Mesenchymal stem cell (in vitro differentiated cells and primary cell): Measurements from ENCODE around the gene RCBTB2.

ENCODE experiments used
- DNase-seq: peaks from one replicate; pipeline ENCODE4 v3.0.0-alpha.2; 2013
- H2AFZ ChIP-seq: one replicate; pipeline ENCODE4 v1.6.1; 2013; ENCODE audit warnings: low read depth, mild to moderate bottlenecking, control low read depth, inconsistent platforms, low read length, moderate library complexity
- H2AK5ac ChIP-seq: 2 replicates; pipeline ENCODE4 v1.6.1; 2013; ENCODE audit warnings: low read length, moderate library complexity, mild to moderate bottlenecking, inconsistent platforms; ENCODE audit not compliant: severe bottlenecking
- H2BK120ac ChIP-seq: one replicate; pipeline ENCODE4 v1.6.1; 2013; ENCODE audit warnings: low read depth, mild to moderate bottlenecking, inconsistent platforms, low read length, moderate library complexity
- H2BK12ac ChIP-seq, 2 experiments: one replicate each; pipeline ENCODE4 v1.6.1; 2013; ENCODE audit warnings: inconsistent platforms in 2 of 2, low read length in 2 of 2, mild to moderate bottlenecking in 2 of 2, moderate library complexity in 2 of 2, control low read depth in 1 of 2
- H2BK15ac ChIP-seq: one replicate; pipeline ENCODE4 v1.6.1; 2013; ENCODE audit warnings: mild to moderate bottlenecking, low read depth, inconsistent platforms; ENCODE audit not compliant: poor library complexity, severe bottlenecking
- H2BK5ac ChIP-seq: 2 replicates; pipeline ENCODE4 v1.6.1; 2013; ENCODE audit warnings: low read depth, mild to moderate bottlenecking, low read length, control low read depth, inconsistent platforms; ENCODE audit not compliant: poor library complexity, severe bottlenecking
- H3K14ac ChIP-seq, 2 experiments: one replicate each; pipeline ENCODE4 v1.6.1; 2013; ENCODE audit warnings: inconsistent platforms in 2 of 2, low read length in 2 of 2, control low read depth in 1 of 2, mild to moderate bottlenecking in 1 of 2, moderate library complexity in 1 of 2
- H3K18ac ChIP-seq, 2 experiments: one replicate each; pipeline ENCODE4 v1.6.1; 2013; ENCODE audit warnings: inconsistent platforms in 2 of 2, low read length in 2 of 2, control low read depth in 1 of 2, low read depth in 1 of 2, mild to moderate bottlenecking in 1 of 2
- H3K23ac ChIP-seq, 2 experiments: one replicate each; pipeline ENCODE4 v1.6.1; 2013; ENCODE audit warnings: inconsistent platforms in 2 of 2, low read length in 2 of 2, mild to moderate bottlenecking in 2 of 2, moderate library complexity in 2 of 2, control low read depth in 1 of 2
- H3K27ac ChIP-seq: 2 replicates; pipeline ENCODE4 v1.5.1; 2013; ENCODE audit warnings: mild to moderate bottlenecking, moderate library complexity, low read length, control low read depth, inconsistent platforms; ENCODE audit not compliant: poor library complexity, severe bottlenecking
- H3K27me3 ChIP-seq, 2 experiments: 2 replicates each; pipeline versions ENCODE4 v1.6.1 to v1.7.0; 2013; ENCODE audit warnings: low read length in 2 of 2, mild to moderate bottlenecking in 2 of 2, moderate library complexity in 2 of 2, control low read depth in 1 of 2, inconsistent platforms in 1 of 2; ENCODE audit not compliant: control insufficient read depth in 1 of 2, insufficient read depth in 1 of 2
- H3K36me3 ChIP-seq, 2 experiments: 2 replicates each; pipeline versions ENCODE4 v1.6.1 to v1.7.0; 2013; ENCODE audit warnings: low read length in 2 of 2, control low read depth in 1 of 2, inconsistent platforms in 1 of 2, low read depth in 1 of 2, mild to moderate bottlenecking in 1 of 2; ENCODE audit not compliant: insufficient read depth in 2 of 2, control insufficient read depth in 1 of 2
- H3K4ac ChIP-seq, 2 experiments: one replicate each; pipeline ENCODE4 v1.6.1; 2013; ENCODE audit warnings: inconsistent platforms in 2 of 2, low read length in 2 of 2, mild to moderate bottlenecking in 2 of 2, moderate library complexity in 2 of 2, control low read depth in 1 of 2, low read depth in 1 of 2
- H3K4me1 ChIP-seq: 2 replicates; pipeline ENCODE4 v1.6.1; 2013; ENCODE audit warnings: low read depth, low read length, control low read depth; ENCODE audit not compliant: control insufficient read depth, insufficient read depth
- H3K4me2 ChIP-seq: 2 replicates; pipeline ENCODE4 v1.6.1; 2013; ENCODE audit warnings: low read length, mild to moderate bottlenecking, inconsistent platforms; ENCODE audit not compliant: poor library complexity, severe bottlenecking
- H3K4me3 ChIP-seq, 2 experiments: 2 replicates each; pipeline versions ENCODE4 v1.5.1 to v1.7.0; 2013; ENCODE audit warnings: low read length in 2 of 2, mild to moderate bottlenecking in 2 of 2, control low read depth in 1 of 2, low read depth in 1 of 2; ENCODE audit not compliant: insufficient read depth in 1 of 2
- H3K79me1 ChIP-seq: replicated peaks from 2 replicates; pipeline ENCODE4 v1.6.1; 2013; ENCODE audit warnings: mild to moderate bottlenecking, control low read depth, low read length, inconsistent platforms; ENCODE audit not compliant: poor library complexity, severe bottlenecking
- H3K9ac ChIP-seq: 2 replicates; pipeline ENCODE4 v1.7.0; 2013; ENCODE audit warnings: mild to moderate bottlenecking, low read length, moderate library complexity
- H3K9me3 ChIP-seq: 2 replicates; pipeline ENCODE4 v1.7.0; 2013; ENCODE audit warnings: mild to moderate bottlenecking, low read length; ENCODE audit not compliant: control insufficient read depth
- H4K8ac ChIP-seq: one replicate; pipeline ENCODE4 v1.6.1; 2013; ENCODE audit warnings: inconsistent platforms, mild to moderate bottlenecking, low read length, moderate library complexity
- H4K91ac ChIP-seq: one replicate; pipeline ENCODE4 v1.6.1; 2013; ENCODE audit warnings: mild to moderate bottlenecking, low read length, inconsistent platforms
- WGBS: methylation state at CpG from one replicate; pipeline ENCODE4 v1.1.7; 2013; ENCODE audit warnings: mixed read lengths; 5-methylcytosine and 5-hydroxymethylcytosine counted together

Gene RCBTB2

GRCh38 chr13:48507021-48507420, 25.9 kb downstream of the RCBTB2 start:
- Histone ChIP-seq H3K9me3 (no peaks in the 10 kb centered on the region), H2BK5ac (no peak overlapping the region), H4K91ac (no peak overlapping the region), H3K14ac (no peak overlapping the region), H3K9ac (no peak overlapping the region), H3K27ac (no peak overlapping the region), H3K18ac (no peak overlapping the region), H2BK12ac (no peak overlapping the region), H4K8ac (no peak overlapping the region), H2AK5ac (no peak overlapping the region), H3K23ac (no peak overlapping the region), H2BK120ac (no peak overlapping the region), H3K79me1 (no peaks in the 10 kb centered on the region), H2AFZ (no peak overlapping the region), H2BK15ac (no peak overlapping the region), H3K4me2 (no peak overlapping the region), H3K36me3 (peaks cover 5 to 16% of the 10 kb centered on the region in 2 experiments), H3K4me1 (no peaks in the 10 kb centered on the region), H3K4me3 (no peak overlapping the region), H3K27me3 (no peaks in the 10 kb centered on the region), H3K4ac (no peak overlapping the region)
- DNase-seq = no peak
- 96% methylated on average over 10 of the region's 10 CpGs for WGBS

GRCh38 chr13:48506092-48506701, 26.7 kb downstream of the RCBTB2 start:
- H3K4ac ChIP-seq = no peak overlapping the region
- no peak overlapping the region for H2BK12ac ChIP-seq
- no peaks in the 10 kb centered on the region for H3K4me1 ChIP-seq
- no peak overlapping the region for H2AK5ac ChIP-seq
- H3K4me2 ChIP-seq = no peak overlapping the region
- no peak overlapping the region for H2BK5ac ChIP-seq
- no peak overlapping the region for H4K8ac ChIP-seq
- WGBS = 98% methylated on average over 14 of the region's 14 CpGs
- H3K18ac ChIP-seq = no peak overlapping the region
- H3K27me3 ChIP-seq = no peaks in the 10 kb centered on the region
- no peak for DNase-seq
- no peak overlapping the region for H3K27ac ChIP-seq
- H2BK15ac ChIP-seq = no peak overlapping the region
- no peaks in the 10 kb centered on the region for H3K9me3 ChIP-seq
- no peak overlapping the region for H3K14ac ChIP-seq
- H4K91ac ChIP-seq = no peak overlapping the region
- no peak overlapping the region for H2AFZ ChIP-seq
- peaks cover 0 to 13% of the 10 kb centered on the region in 2 experiments for H3K36me3 ChIP-seq
- H3K4me3 ChIP-seq = no peak overlapping the region
- no peak overlapping the region for H3K9ac ChIP-seq
- no peak overlapping the region for H2BK120ac ChIP-seq
- H3K79me1 ChIP-seq = no peaks in the 10 kb centered on the region
- peak overlapping the region in 1 of 2 experiments; percentile 54 for H3K23ac ChIP-seq

GRCh38 chr13:48505597-48506091, 27.2 kb downstream of the RCBTB2 start:
- Histone ChIP-seq H3K27ac (no peak overlapping the region), H3K9ac (no peak overlapping the region), H2BK12ac (no peak overlapping the region), H2BK5ac (no peak overlapping the region), H2AK5ac (no peak overlapping the region), H2BK15ac (no peak overlapping the region), H3K14ac (no peak overlapping the region), H3K4me3 (no peak overlapping the region), H3K27me3 (no peaks in the 10 kb centered on the region), H3K23ac (no peak overlapping the region), H3K79me1 (no peaks in the 10 kb centered on the region), H3K4ac (no peak overlapping the region), H4K91ac (no peak overlapping the region), H4K8ac (no peak overlapping the region), H3K18ac (no peak overlapping the region), H3K9me3 (no peaks in the 10 kb centered on the region), H3K36me3 (peaks cover 0 to 13% of the 10 kb centered on the region in 2 experiments), H2BK120ac (no peak overlapping the region), H3K4me2 (no peak overlapping the region), H3K4me1 (no peaks in the 10 kb centered on the region), H2AFZ (no peak overlapping the region)
- 93% methylated on average over 10 of the region's 11 CpGs for WGBS
- peak; percentile 60 for DNase-seq

- H2BK15ac ChIP-seq = no peak overlapping the region
- H3K4me2 ChIP-seq = no peak overlapping the region
- no peak overlapping the region for H3K4me3 ChIP-seq
- H4K8ac ChIP-seq = no peak overlapping the region
- H2BK5ac ChIP-seq = no peak overlapping the region
- no peak overlapping the region for H2AFZ ChIP-seq
- no peak overlapping the region for H3K27ac ChIP-seq
- no peaks in the 10 kb centered on the region for H3K27me3 ChIP-seq
- no peak overlapping the region for H4K91ac ChIP-seq
- H3K14ac ChIP-seq = no peak overlapping the region
- H3K9me3 ChIP-seq = no peaks in the 10 kb centered on the region
- peaks cover 0 to 13% of the 10 kb centered on the region in 2 experiments for H3K36me3 ChIP-seq
- no peak overlapping the region for H3K4ac ChIP-seq
- WGBS = 91% methylated on average over 4 of the region's 4 CpGs
- no peaks in the 10 kb centered on the region for H3K79me1 ChIP-seq
- H3K23ac ChIP-seq = no peak overlapping the region
- no peak overlapping the region for H3K18ac ChIP-seq
- H3K4me1 ChIP-seq = peaks cover 2% of the 10 kb centered on the region
- no peak for DNase-seq
- H2AK5ac ChIP-seq = no peak overlapping the region
- H3K9ac ChIP-seq = no peak overlapping the region
- no peak overlapping the region for H2BK120ac ChIP-seq
- H2BK12ac ChIP-seq = no peak overlapping the region
Measured at GRCh38 chr13:48505012-48505411, 27.9 kb downstream of the RCBTB2 start.
